Upper lobe of left lung (tissue), 4 donors: ENCODE data around the gene FAM83C.

Experiments used
- EP300 ChIP-seq, 4 donors: sonication (generic); formaldehyde crosslinking; IDR thresholded peaks; one replicate each; pipeline ENCODE4 v1.5.1; 2017; ENCODE audit warnings: antibody characterized with exemption in 4 of 4, control low read depth in 2 of 4
- POLR2A ChIP-seq, 4 donors: fragments of 450-650 bp; IDR thresholded peaks; one replicate each; pipeline ENCODE4 v1.5.1; 2016 to 2017; ENCODE audit warnings: antibody characterized with exemption in 4 of 4, mild to moderate bottlenecking in 2 of 4

- TF ChIP-seq EP300 (IDR thresholded peaks at IDR 0.05) (no peak), POLR2A (IDR thresholded peaks at IDR 0.05) (no peak)
These were observed 35.1 kb upstream of the FAM83C start for GRCh38 chr20:35327074-35327976.
